HG02852 (cell line): ENCODE measurements around the gene DYRK1A.

Experiments
- ATAC-seq: cut with Tn5 transposase; IDR thresholded peaks from one replicate; pipeline ENCODE4 v1.9.1; 2021; ENCODE audit warnings: mild to moderate bottlenecking, moderate library complexity; ENCODE audit not compliant: unreplicated experiment

Gene DYRK1A

GRCh38 chr21:37365517-37366481 is 774 bp upstream of the DYRK1A start:
- peak; percentile 24 for ATAC-seq

GRCh38 chr21:37367336-37367702 is 746 bp downstream of the DYRK1A start:
- no peak for ATAC-seq

- ATAC-seq, result no peak
Observed at GRCh38 chr21:37367703-37368540, 1.3 kb downstream of the DYRK1A start.

GRCh38 chr21:37368541-37369279 is 2.1 kb downstream of the DYRK1A start:
- no peak for ATAC-seq

- ATAC-seq, result no peak
Observed at GRCh38 chr21:37369307-37369854, 2.8 kb downstream of the DYRK1A start.

GRCh38 chr21:37370152-37371040 is 3.8 kb downstream of the DYRK1A start:
- no peak for ATAC-seq

- ATAC-seq, result no peak
Observed at GRCh38 chr21:37371041-37371397, 4.4 kb downstream of the DYRK1A start.

GRCh38 chr21:37372127-37372731 is 5.7 kb downstream of the DYRK1A start:
- no peak for ATAC-seq

- no peak for ATAC-seq
Observed at GRCh38 chr21:37372951-37373350, 6.4 kb downstream of the DYRK1A start.

- ATAC-seq, result no peak
Observed at GRCh38 chr21:37373539-37373938, 7.0 kb downstream of the DYRK1A start.

GRCh38 chr21:37374027-37374426 is 7.5 kb downstream of the DYRK1A start:
- ATAC-seq, result no peak

- no peak for ATAC-seq
Observed at GRCh38 chr21:37375866-37376574, 9.4 kb downstream of the DYRK1A start.

- ATAC-seq, result no peak
Observed at GRCh38 chr21:37378700-37379139, 12.1 kb downstream of the DYRK1A start.

- ATAC-seq, result no peak
Observed at GRCh38 chr21:37380349-37381323, 14.1 kb downstream of the DYRK1A start.

- no peak for ATAC-seq
Observed at GRCh38 chr21:37381883-37382585, 15.5 kb downstream of the DYRK1A start.

- ATAC-seq, result no peak
Observed at GRCh38 chr21:37383086-37383485, 16.5 kb downstream of the DYRK1A start.

GRCh38 chr21:37383784-37384311 is 17.3 kb downstream of the DYRK1A start:
- ATAC-seq, result no peak
